ENCODE results near the gene RGMB.
A peak's percentile ranks its signal among the peaks of the same experiment; 100 is the strongest.

The RGMB gene

DNA sequence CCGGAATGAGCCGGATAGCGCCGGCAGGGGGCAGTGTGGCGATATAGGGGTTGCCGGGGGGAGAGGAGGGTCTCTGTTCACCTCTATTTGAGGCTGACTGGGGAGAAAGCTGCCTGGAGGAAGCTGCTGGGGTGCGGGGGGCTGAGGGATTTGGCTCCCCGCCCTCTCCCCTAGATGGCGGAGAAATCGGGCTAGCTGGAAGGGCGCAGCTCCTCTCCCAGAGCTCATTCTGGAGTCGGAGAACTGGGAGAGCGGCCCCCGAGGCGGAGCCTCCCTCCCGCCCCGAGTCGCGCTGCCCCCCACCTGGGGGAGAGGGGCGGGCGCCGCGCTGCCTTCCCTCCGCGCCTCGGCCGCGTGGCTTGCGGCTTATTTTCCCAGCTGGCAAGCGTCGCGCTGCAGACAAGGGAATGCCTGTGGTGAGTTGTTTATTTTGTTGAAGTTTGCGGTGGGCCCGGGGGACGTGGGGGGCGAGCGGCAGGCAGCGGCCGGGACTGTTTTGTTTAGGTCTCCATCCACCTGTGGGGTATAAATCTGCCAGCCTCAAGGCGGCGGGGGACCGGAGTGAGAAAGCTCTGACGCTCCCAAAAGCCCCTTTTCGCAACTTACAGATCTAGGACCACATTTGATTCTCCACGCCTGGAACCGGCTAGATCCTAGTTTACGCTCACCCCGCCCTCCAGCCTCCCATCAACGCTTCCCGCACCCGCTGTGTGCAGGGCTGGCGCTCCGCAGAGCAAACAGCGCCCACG is 4.1 kb upstream of the RGMB start:
- H3K4me3 ChIP-seq (ENCODE audit: low read depth, low read length): peak overlapping the region; percentile 78
- TF ChIP-seq, protein P1, sequence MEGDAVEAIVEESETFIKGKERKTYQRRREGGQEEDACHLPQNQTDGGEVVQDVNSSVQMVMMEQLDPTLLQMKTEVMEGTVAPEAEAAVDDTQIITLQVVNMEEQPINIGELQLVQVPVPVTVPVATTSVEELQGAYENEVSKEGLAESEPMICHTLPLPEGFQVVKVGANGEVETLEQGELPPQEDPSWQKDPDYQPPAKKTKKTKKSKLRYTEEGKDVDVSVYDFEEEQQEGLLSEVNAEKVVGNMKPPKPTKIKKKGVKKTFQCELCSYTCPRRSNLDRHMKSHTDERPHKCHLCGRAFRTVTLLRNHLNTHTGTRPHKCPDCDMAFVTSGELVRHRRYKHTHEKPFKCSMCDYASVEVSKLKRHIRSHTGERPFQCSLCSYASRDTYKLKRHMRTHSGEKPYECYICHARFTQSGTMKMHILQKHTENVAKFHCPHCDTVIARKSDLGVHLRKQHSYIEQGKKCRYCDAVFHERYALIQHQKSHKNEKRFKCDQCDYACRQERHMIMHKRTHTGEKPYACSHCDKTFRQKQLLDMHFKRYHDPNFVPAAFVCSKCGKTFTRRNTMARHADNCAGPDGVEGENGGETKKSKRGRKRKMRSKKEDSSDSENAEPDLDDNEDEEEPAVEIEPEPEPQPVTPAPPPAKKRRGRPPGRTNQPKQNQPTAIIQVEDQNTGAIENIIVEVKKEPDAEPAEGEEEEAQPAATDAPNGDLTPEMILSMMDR (conservative IDR thresholded peaks at IDR 0.05; ENCODE audit: low read depth, low read length): peak; percentile 75
- peak; percentile 80 for DNase-seq (ENCODE audit: low read depth)

DNA sequence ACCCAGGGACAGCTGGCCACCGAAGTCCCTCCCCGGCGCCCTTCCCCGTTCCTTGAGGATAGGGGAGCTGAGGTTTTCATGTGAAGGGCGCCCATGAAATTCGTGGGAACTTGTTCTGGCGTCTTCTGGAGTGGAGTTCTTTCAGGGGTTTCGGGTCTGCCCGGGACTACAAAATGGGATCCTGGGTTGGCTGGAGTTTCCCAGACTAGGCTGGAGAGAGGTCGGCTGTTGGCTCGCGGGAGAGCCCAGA is 3.6 kb upstream of the RGMB start:
- no peak for DNase-seq (ENCODE audit: low read depth)
- peak overlapping the region; percentile 78 for H3K4me3 ChIP-seq (ENCODE audit: low read depth, low read length)
- TF ChIP-seq, protein P1 (conservative IDR thresholded peaks at IDR 0.05; ENCODE audit: low read depth, low read length): no peak

DNA sequence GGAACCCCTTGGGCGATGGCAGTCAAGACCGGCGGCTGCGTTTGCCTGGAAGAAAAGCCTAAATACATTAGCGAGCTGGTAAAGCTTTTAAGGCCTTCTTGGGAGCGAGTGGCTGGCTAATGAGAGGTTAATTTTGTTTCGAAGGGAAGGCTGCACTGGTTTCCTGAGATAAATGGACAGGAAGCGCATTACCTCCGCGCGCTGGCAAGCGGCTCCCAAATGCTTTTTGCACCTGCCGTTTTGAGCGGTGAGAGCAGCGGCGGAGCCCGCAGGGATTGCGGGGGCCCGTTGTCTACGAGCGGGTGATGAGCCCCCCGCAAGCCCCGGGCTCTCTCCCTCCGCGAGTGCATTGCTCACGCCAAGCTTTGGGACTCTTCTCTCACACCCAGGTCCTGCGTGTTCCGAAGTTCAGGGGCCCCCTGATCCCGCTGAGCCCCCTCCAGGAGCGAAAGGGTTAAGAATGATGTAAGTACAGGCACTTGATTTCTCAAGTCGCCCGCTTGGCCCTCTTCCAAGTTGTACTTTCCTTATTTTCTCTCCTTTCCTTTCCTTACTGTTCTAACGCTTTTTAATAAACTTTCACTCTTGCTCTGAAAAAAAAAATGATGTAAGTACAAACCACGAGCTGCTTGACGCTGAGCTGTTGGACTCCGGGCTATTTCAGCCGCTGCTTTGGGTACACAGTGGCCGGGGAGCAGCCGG is 3.1 kb upstream of the RGMB start:
- DNase-seq (ENCODE audit: low read depth): peak; percentile 83
- TF ChIP-seq, protein P1 (conservative IDR thresholded peaks at IDR 0.05; ENCODE audit: low read depth, low read length): no peak
- H3K4me3 ChIP-seq (ENCODE audit: low read depth, low read length): peak overlapping the region; percentile 78

DNA sequence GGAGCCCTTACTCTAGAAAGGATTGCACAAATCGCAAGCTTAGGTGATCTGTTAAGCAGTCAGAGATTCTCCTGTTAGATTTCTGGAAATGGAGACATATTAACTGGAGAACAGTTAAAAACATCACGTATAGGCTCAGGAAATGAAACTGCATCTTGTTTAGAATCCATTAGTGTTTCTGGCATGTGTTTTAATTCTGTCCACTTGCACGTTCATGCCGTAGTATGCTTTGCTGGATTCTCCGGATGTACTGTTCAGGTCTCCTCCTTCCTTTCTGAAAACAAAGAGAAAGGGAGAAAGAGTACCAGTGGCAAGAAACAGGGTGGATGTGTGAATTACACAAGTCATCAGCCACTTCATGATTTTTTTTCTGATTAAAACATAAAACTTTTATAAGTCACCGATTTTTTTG is 2.5 kb upstream of the RGMB start:
- TF ChIP-seq, protein P1 (conservative IDR thresholded peaks at IDR 0.05; ENCODE audit: low read depth, low read length): no peak
- H3K4me3 ChIP-seq (ENCODE audit: low read depth, low read length): peak overlapping the region; percentile 78
- peak; percentile 53 for DNase-seq (ENCODE audit: low read depth)

DNA sequence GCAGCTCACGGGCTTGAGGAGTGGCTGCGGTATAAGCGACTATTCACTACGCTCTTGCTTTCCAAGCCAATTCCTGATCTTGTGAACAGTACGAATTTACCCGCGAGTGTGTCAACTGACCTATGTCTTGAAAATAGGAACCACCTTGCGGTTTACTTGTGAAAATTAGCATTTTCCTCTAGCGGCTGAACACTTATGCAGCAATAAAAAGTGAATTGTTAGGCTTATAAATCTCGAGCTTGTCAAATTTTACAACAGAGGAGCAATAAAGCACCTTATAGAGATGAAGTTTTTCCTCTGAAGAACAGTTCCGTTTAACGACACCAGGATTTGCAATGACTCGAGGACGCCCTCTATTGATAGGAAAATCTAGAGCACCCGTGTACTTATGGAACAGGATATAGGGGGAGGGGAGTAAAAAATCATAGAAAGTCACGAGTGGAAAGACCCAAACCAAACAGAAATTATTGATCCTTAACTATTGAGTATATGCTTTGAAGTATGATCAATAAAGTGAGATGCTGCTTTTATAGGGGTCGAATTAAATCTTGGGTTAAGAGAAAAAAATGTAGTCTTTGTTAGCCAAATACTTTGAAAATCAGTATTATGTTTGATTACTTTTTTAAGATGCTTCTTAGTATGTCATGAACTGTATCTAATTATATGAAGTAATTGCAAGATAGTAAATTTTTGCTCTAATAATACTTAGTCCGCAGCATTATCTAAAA is 1.9 kb upstream of the RGMB start:
- TF ChIP-seq, protein P1 (conservative IDR thresholded peaks at IDR 0.05; ENCODE audit: low read depth, low read length): peak; percentile 88
- H3K4me3 ChIP-seq (ENCODE audit: low read depth, low read length): peak overlapping the region; percentile 78
- peak; percentile 96 for DNase-seq (ENCODE audit: low read depth)

DNA sequence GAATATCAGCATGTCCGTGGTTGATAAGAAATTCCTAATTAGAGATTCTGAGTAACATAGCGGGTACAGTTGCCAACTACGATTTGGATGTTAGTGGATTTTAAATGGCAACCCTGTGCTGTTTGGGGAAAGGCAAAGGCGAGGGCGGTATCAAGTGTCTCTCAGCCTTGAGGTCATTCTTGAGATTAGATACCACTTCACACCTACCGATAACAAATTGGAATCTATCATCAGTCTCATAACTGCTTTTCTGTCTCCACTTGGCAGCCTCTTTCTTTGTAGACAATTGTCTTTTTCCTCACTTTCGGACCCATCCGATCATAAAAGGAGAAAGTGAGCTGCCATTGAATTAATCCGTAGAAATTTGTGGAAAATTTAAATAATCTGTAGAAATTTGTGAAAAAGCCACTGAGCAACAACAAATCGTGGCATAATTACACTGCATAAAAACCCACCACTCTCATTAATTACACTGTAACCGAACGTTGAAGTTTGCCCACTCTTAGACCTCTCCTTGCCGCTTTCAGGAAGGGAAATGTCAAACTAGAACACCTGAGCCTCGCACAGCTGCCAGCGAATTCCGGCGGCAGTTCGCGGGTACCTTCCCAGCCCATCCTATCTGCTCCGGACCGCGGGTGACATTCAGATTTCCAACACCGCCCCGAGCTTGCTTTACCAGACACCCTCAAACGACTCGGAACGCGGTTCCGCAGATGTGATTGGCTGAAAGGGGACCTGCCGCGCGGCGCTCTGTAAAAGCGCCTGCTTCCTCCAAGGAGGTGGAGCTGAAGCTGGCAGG is 849 bp upstream of the RGMB start:
- peak overlapping the region; percentile 78 for H3K4me3 ChIP-seq (ENCODE audit: low read depth, low read length)
- peak; percentile 85 for DNase-seq (ENCODE audit: low read depth)
- TF ChIP-seq, protein P1 (conservative IDR thresholded peaks at IDR 0.05; ENCODE audit: low read depth, low read length): no peak

Measured in choroid plexus epithelial cell (primary cell).